HEK293T (cell line): ENCODE data around the gene AZU1.

Source experiments
- CTCF ChIA-PET: fragments of 350-600 bp; formaldehyde crosslinking; extraction: SDS; loops from one replicate; lab custom pipeline; 2021; ENCODE audit warnings: antibody characterized with exemption, inconsistent platforms; lab: Yijun Ruan, JAX
- POLR2A ChIA-PET: fragments of 350-600 bp; formaldehyde crosslinking; extraction: SDS; loops from one replicate; lab custom pipeline; 2020; ENCODE audit warnings: antibody characterized with exemption, inconsistent platforms; lab: Yijun Ruan, JAX
- DNase-seq: peaks from one replicate; pipeline ENCODE4 v3.0.0; 2012; ENCODE audit warnings: mixed read lengths; ENCODE audit errors: extremely low spot score
- ARNT ChIP-seq: fragments of 450-650 bp; IDR thresholded peaks from 2 replicates; pipeline ENCODE4 v1.6.1; 2017; ENCODE audit warnings: mild to moderate bottlenecking
- BHLHE40 ChIP-seq: fragments of 450-650 bp; IDR thresholded peaks from 2 replicates; pipeline ENCODE4 v1.6.1; 2016; ENCODE audit warnings: mild to moderate bottlenecking, moderate library complexity, borderline replicate concordance
- CTBP1 ChIP-seq: fragments of 450-650 bp; IDR thresholded peaks from 2 replicates; pipeline ENCODE4 v1.6.1; 2016; ENCODE audit warnings: borderline replicate concordance
- ELF4 ChIP-seq: fragments of 450-650 bp; IDR thresholded peaks from 2 replicates; pipeline ENCODE4 v1.6.1; 2017; ENCODE audit warnings: antibody characterized with exemption
- FOXA1 ChIP-seq: fragments of 450-650 bp; IDR thresholded peaks from 2 replicates; pipeline ENCODE4 v1.6.1; 2016; ENCODE audit warnings: mild to moderate bottlenecking
- FOXK2 ChIP-seq: fragments of 450-650 bp; IDR thresholded peaks from 2 replicates; pipeline ENCODE4 v1.6.1; 2016; ENCODE audit warnings: mild to moderate bottlenecking
- FOXM1 ChIP-seq: fragments of 450-650 bp; IDR thresholded peaks from 2 replicates; pipeline ENCODE4 v1.6.1; 2017; ENCODE audit warnings: mild to moderate bottlenecking, borderline replicate concordance
- HDGF ChIP-seq: fragments of 450-650 bp; IDR thresholded peaks from 2 replicates; pipeline ENCODE4 v1.6.1; 2017; ENCODE audit warnings: antibody characterized with exemption, borderline replicate concordance
- L3MBTL2 ChIP-seq: fragments of 450-650 bp; conservative IDR thresholded peaks from 2 replicates; pipeline ENCODE4 v1.6.1; 2016; ENCODE audit warnings: mild to moderate bottlenecking
- LEF1 ChIP-seq: fragments of 450-650 bp; IDR thresholded peaks from 2 replicates; pipeline ENCODE4 v1.6.1; 2017; ENCODE audit warnings: mild to moderate bottlenecking, borderline replicate concordance
- NFRKB ChIP-seq: fragments of 450-650 bp; IDR thresholded peaks from 2 replicates; pipeline ENCODE4 v1.6.1; 2016; ENCODE audit warnings: mild to moderate bottlenecking, moderate library complexity
- PKNOX1 ChIP-seq: fragments of 450-650 bp; IDR thresholded peaks from 2 replicates; pipeline ENCODE4 v1.6.1; 2016
- SP1 ChIP-seq: fragments of 450-650 bp; IDR thresholded peaks from 2 replicates; pipeline ENCODE4 v1.6.1; 2017
- SUZ12 ChIP-seq: fragments of 450-650 bp; IDR thresholded peaks from 2 replicates; pipeline ENCODE4 v1.6.1; 2016; ENCODE audit warnings: mild to moderate bottlenecking
- TARDBP ChIP-seq: fragments of 450-650 bp; IDR thresholded peaks from 2 replicates; pipeline ENCODE4 v1.6.1; 2016
- ZNF384 ChIP-seq: fragments of 450-650 bp; IDR thresholded peaks from 2 replicates; pipeline ENCODE4 v1.6.1; 2016

AZU1 gene

GRCh38 chr19:796692-797527, 30.7 kb upstream of the AZU1 start, which contains the start of gene PTBP1:
PTBP1 (plus strand) TSS chr19:797452; CDS start chr19:797498, 46 bp downstream.
- peak; percentile 97 for TF ChIP-seq ELF4
- TF ChIP-seq ZNF384: no peak
- peak; percentile 64 for TF ChIP-seq L3MBTL2
- peak; percentile 97 for TF ChIP-seq PKNOX1
- TF ChIP-seq HDGF: 0 out of 2 replicates have a peak, but pooled peaks have one; percentile 73
- TF ChIP-seq FOXM1: no peak
- TF ChIP-seq NFRKB: no peak; the same call in 1 of the 2 replicates
- CTCF ChIA-PET: no interaction called here
- POLR2A ChIA-PET: interaction anchor here (0.6 to 1.0 kb wide), 3 partner anchors 19 to 52 kb away, joined by 3 read pairs; partner anchors contain the start of gene AZU1

DNA sequence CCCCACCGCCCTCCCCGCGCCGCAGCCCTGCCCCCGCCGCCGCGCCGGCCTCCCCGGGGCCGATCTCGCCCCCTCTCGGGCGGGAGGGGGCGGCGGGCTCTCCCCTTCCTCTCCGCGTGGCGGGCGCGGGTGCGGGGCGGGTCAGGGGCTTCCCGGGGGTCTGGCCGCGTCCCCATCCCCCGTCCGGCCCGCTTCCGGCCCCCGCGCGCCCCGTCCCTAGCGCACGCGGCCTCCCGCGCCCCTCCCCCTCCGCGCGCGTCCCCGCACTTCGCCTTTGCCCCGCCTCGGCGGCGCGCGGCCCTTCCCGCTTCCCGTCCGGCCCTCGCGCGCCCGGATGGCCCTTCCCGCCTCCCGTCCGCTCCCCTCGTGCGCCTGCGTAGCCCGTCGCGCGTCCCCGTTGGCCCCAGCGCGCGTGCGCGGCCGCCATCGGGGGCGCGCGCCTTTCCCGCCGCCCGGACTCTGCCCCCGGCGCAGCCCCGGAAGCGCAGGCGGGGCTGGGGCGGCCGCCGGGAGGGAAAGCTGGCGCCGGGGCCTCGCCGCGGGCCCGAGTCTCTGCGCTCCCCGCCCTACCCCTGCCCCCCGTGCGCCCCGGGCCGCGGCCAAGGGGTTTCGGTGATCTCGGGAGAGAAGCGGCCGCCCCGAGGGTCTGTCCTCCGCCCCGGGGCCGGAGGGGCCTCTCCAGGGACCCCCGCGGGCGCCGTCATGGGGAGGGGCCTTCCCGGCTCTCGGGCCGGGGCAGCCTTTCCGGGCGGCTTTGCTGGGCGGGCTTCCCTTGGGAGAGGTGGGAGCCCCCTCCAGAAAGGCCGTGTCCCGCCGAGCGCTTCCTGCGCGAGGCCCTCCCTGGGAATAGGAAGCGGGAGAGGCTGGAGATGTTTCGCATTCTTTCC, 29.9 kb upstream of the AZU1 start:
- ChIA-PET CTCF (no interaction called here), POLR2A (interaction anchor here (1.0 to 1.6 kb wide), 4 partner anchors 9 to 122 kb away, joined by 3 to 8 read pairs (median 4); no protein-coding TSS in a partner anchor)
- DNase-seq: peak; percentile 89
- TF ChIP-seq NFRKB: no peak
- TF ChIP-seq FOXA1: no peak
- no peak for TF ChIP-seq FOXK2
- no peak for TF ChIP-seq BHLHE40
- TF ChIP-seq FOXM1: 0 out of 2 replicates have a peak, but pooled peaks have one; percentile 14
- TF ChIP-seq CTBP1: no peak
- TF ChIP-seq ARNT: peak; percentile 55; the same call in 1 of the 2 replicates

More at GRCh38 chr19:796692-797527, 30.7 kb upstream of the AZU1 start, which contains the start of gene PTBP1:
- DNase-seq: peak; percentile 95

DNA sequence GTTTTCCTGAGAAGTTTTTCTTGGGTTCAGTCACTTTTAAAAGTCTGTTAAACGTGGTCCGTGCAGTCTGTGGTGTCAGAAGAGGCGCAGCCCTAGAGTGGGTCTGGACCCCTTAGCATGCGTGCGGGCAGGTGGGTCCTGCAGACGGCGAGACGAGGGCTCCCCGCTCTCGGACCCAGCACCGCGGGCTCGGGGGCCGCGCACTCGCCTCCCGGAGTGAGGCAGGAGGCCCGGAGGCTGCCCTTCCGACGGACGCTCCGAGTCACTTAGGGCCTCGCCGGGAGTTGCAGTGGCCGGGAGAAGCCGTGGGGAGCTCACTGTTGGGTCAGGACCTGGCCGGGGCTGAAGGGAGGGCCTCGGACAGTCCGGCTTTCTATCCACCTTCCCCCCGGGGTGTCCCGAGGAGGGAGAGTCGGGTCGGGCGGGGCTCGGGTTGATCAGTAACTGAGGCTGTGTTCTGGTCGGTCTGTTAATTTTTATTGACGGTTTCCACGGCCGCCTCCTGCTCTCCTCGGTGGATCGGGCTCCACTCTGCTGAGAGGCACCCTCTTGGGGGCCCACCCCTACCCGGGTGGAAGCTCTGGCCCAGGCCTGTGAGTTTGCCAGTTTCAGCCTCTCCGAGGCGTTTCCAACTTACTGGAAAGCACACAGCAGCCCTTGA, 29.1 kb upstream of the AZU1 start:
- TF ChIP-seq FOXK2 (no peak), L3MBTL2 (no peak), SUZ12 (no peak), HDGF (no peak), CTBP1 (no peak), ZNF384 (no peak), ELF4 (no peak), TARDBP (no peak)
- ChIA-PET POLR2A (interaction anchor here (0.8 to 1.6 kb wide), 5 partner anchors 9 to 122 kb away, joined by 3 to 8 read pairs (median 4); no protein-coding TSS in a partner anchor), CTCF (no interaction called here)
- no peak for DNase-seq

GRCh38 chr19:799076-799881, 28.4 kb upstream of the AZU1 start:
- CTCF ChIA-PET: no interaction called here
- no peak for DNase-seq
- TF ChIP-seq SP1: no peak
- no peak for TF ChIP-seq NFRKB
- no peak for TF ChIP-seq ELF4
- TF ChIP-seq FOXA1: no peak
- TF ChIP-seq CTBP1: no peak
- TF ChIP-seq ARNT: no peak
- TF ChIP-seq L3MBTL2: no peak
- TF ChIP-seq ZNF384: no peak
- TF ChIP-seq LEF1: no peak
- TF ChIP-seq PKNOX1: no peak
- no peak for TF ChIP-seq BHLHE40
- TF ChIP-seq FOXM1: no peak
- TF ChIP-seq HDGF: no peak
- no peak for TF ChIP-seq TARDBP
- no peak for TF ChIP-seq FOXK2
- POLR2A ChIA-PET: interaction anchor here (0.8 to 1.6 kb wide), 5 partner anchors 10 to 121 kb away, joined by 3 to 8 read pairs (median 4); no protein-coding TSS in a partner anchor

DNA sequence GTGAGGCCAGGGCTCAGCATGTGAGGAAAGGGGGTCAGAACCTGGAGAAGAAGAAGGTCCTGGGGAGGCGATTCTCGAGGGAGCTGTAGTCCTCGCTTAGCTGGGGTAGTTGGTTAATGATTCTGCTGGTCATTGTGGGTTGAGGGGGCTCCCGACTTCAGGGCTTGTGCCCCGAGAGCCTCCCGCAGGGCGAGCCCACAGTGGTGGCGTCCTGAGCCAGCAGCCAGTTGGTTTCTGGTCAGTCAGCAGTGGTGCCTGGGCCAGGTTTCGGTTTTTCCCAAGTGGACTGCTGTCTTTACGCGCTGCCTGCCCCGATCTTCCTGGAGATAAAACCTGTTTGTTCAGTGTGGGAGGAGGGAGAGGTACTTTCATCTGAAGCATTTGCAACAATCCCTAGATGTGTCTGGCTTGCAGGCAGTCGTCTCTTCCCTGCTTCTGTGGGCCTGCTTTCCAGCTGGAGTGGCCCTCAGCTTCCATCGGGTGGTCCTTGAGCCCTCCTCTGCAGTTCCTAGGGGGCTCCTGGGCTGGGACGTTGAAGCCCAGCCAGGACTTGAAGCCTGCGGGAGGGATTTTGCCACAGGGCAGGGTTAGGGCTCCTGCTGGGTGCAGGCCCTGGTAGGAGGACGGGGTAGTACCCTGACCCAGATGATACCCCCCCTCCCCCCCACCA, 27.1 kb upstream of the AZU1 start:
- DNase-seq: no peak
- TF ChIP-seq ELF4: no peak
- no peak for TF ChIP-seq BHLHE40
- no peak for TF ChIP-seq L3MBTL2
- no peak for TF ChIP-seq LEF1
- no peak for TF ChIP-seq CTBP1
- TF ChIP-seq ZNF384: no peak
- TF ChIP-seq FOXA1: no peak
- no peak for TF ChIP-seq HDGF
- no peak for TF ChIP-seq SP1
- no peak for TF ChIP-seq PKNOX1
- TF ChIP-seq FOXK2: no peak
- no peak for TF ChIP-seq SUZ12
- no peak for TF ChIP-seq FOXM1
- POLR2A ChIA-PET: interaction anchor here (1.2 kb wide), 1 partner anchor 9 kb away, joined by 3 read pairs; no protein-coding TSS in a partner anchor
- CTCF ChIA-PET: no interaction called here
